IPS DF 6.9 (cell line): ENCODE data around the gene XIRP1.

Experiments used
- DNase-seq: peaks from one replicate; pipeline ENCODE4 v3.0.0-alpha.2; 2013; ENCODE audit warnings: low read depth, low spot score
- H3K27ac ChIP-seq: one replicate; pipeline ENCODE4 v1.5.1; 2013; ENCODE audit warnings: low read length, control low read depth
- H3K27me3 ChIP-seq: 2 replicates; pipeline ENCODE4 v1.6.1; 2013; ENCODE audit warnings: mild to moderate bottlenecking, low read length; ENCODE audit not compliant: control insufficient read depth, insufficient read depth
- H3K36me3 ChIP-seq: 2 replicates; pipeline ENCODE4 v1.6.1; 2013; ENCODE audit warnings: low read length; ENCODE audit not compliant: control insufficient read depth, insufficient read depth
- H3K4me1 ChIP-seq: 2 replicates; pipeline ENCODE4 v1.6.1; 2013; ENCODE audit warnings: low read length; ENCODE audit not compliant: control insufficient read depth, insufficient read depth
- H3K4me3 ChIP-seq: 2 replicates; pipeline ENCODE4 v1.5.1; 2013; ENCODE audit warnings: mild to moderate bottlenecking, low read length
- H3K9me3 ChIP-seq: 2 replicates; pipeline ENCODE4 v1.6.1; 2013; ENCODE audit warnings: low read length, inconsistent platforms; ENCODE audit not compliant: control insufficient read depth, insufficient read depth
- WGBS: extraction: QIAGEN DNeasy Blood & Tissue Kit; methylation state at CpG from one replicate; pipeline ENCODE4 v1.1.7; 2013; ENCODE audit warnings: mixed read lengths, missing lambda C conversion rate; ENCODE audit not compliant: insufficient read length, insufficient coverage; 5-methylcytosine and 5-hydroxymethylcytosine counted together

Gene XIRP1

GRCh38 chr3:39185326-39185958 lies 7.0 kb downstream of the XIRP1 start:
- DNase-seq, result no peak
- WGBS, result no CpG with 5 or more reads among the region's 9 CpGs
- Histone ChIP-seq H3K27ac (no peak overlapping the region), H3K4me3 (no peak overlapping the region), H3K36me3 (no peaks in the 10 kb centered on the region), H3K9me3 (no peaks in the 10 kb centered on the region), H3K27me3 (no peaks in the 10 kb centered on the region), H3K4me1 (peaks cover 2% of the 10 kb centered on the region; the same call in 1 of the 2 replicates)

- WGBS, result no CpG with 5 or more reads among the region's 4 CpGs
- H3K4me1 ChIP-seq, result peaks cover 2% of the 10 kb centered on the region; the same call in 1 of the 2 replicates
Measured at GRCh38 chr3:39184968-39185285, 7.5 kb downstream of the XIRP1 start.

GRCh38 chr3:39184081-39184967 lies 8.1 kb downstream of the XIRP1 start:
- WGBS, result no CpG with 5 or more reads among the region's 12 CpGs
- Histone ChIP-seq H3K36me3 (no peaks in the 10 kb centered on the region), H3K4me3 (no peak overlapping the region), H3K27me3 (no peaks in the 10 kb centered on the region), H3K4me1 (peaks cover 2% of the 10 kb centered on the region; the same call in 1 of the 2 replicates), H3K9me3 (no peaks in the 10 kb centered on the region), H3K27ac (no peak overlapping the region)
- DNase-seq, result no peak

More at GRCh38 chr3:39184968-39185285, 7.5 kb downstream of the XIRP1 start:
- no peak overlapping the region for H3K27ac ChIP-seq
- DNase-seq, result no peak
- no peaks in the 10 kb centered on the region for H3K9me3 ChIP-seq
- no peaks in the 10 kb centered on the region for H3K36me3 ChIP-seq
- no peak overlapping the region for H3K4me3 ChIP-seq
- H3K27me3 ChIP-seq, result no peaks in the 10 kb centered on the region

- H3K27ac ChIP-seq, result no peak overlapping the region
- H3K4me3 ChIP-seq, result no peak overlapping the region
- no peaks in the 10 kb centered on the region for H3K27me3 ChIP-seq
- no peaks in the 10 kb centered on the region for H3K9me3 ChIP-seq
- DNase-seq, result no peak
- no peaks in the 10 kb centered on the region for H3K36me3 ChIP-seq
- peaks cover 5% of the 10 kb centered on the region for H3K4me1 ChIP-seq
- no CpG with 5 or more reads among the region's 12 CpGs for WGBS
Measured at GRCh38 chr3:39183211-39184080, 8.9 kb downstream of the XIRP1 start.

- H3K4me3 ChIP-seq, result no peak overlapping the region; the same call in 1 of the 2 replicates
- no CpG with 5 or more reads among the region's 7 CpGs for WGBS
- DNase-seq, result no peak
- H3K9me3 ChIP-seq, result no peaks in the 10 kb centered on the region
- H3K27me3 ChIP-seq, result no peaks in the 10 kb centered on the region
- H3K36me3 ChIP-seq, result no peaks in the 10 kb centered on the region
- H3K4me1 ChIP-seq, result peaks cover 6% of the 10 kb centered on the region
- H3K27ac ChIP-seq, result no peak overlapping the region
Measured at GRCh38 chr3:39181408-39182335, 10.7 kb downstream of the XIRP1 start.

- H3K4me3 ChIP-seq, result peak overlapping the region; percentile 37; the same call in 1 of the 2 replicates
- H3K9me3 ChIP-seq, result no peaks in the 10 kb centered on the region
- H3K27ac ChIP-seq, result no peak overlapping the region
- no peaks in the 10 kb centered on the region for H3K36me3 ChIP-seq
- no peaks in the 10 kb centered on the region for H3K27me3 ChIP-seq
- WGBS, result no CpG with 5 or more reads among the region's 64 CpGs
- peaks cover 6% of the 10 kb centered on the region for H3K4me1 ChIP-seq
- DNase-seq, result peak; percentile 63
Measured at GRCh38 chr3:39180546-39181346, 11.6 kb downstream of the XIRP1 start.

- Histone ChIP-seq H3K36me3 (no peaks in the 10 kb centered on the region), H3K27me3 (no peaks in the 10 kb centered on the region), H3K4me1 (peaks cover 6% of the 10 kb centered on the region), H3K27ac (no peak overlapping the region), H3K4me3 (peak overlapping the region; percentile 37; the same call in 1 of the 2 replicates), H3K9me3 (no peaks in the 10 kb centered on the region)
- DNase-seq, result no peak
- no CpG with 5 or more reads among the region's 3 CpGs for WGBS
Measured at GRCh38 chr3:39180183-39180545, 12.2 kb downstream of the XIRP1 start.

GRCh38 chr3:39178553-39178952 lies 13.8 kb downstream of the XIRP1 start:
- Histone ChIP-seq H3K27ac (no peak overlapping the region), H3K4me1 (peaks cover 6% of the 10 kb centered on the region), H3K9me3 (no peaks in the 10 kb centered on the region), H3K36me3 (no peaks in the 10 kb centered on the region), H3K27me3 (no peaks in the 10 kb centered on the region), H3K4me3 (no peak overlapping the region)
- WGBS, result no CpG with 5 or more reads among the region's 4 CpGs
- DNase-seq, result no peak

GRCh38 chr3:39177708-39178332 lies 14.6 kb downstream of the XIRP1 start:
- H3K4me3 ChIP-seq, result peak overlapping the region; percentile 34; the same call in 1 of the 2 replicates
- no peak overlapping the region for H3K27ac ChIP-seq
- H3K36me3 ChIP-seq, result no peaks in the 10 kb centered on the region
- no peaks in the 10 kb centered on the region for H3K9me3 ChIP-seq
- peak; percentile 35 for DNase-seq
- peaks cover 6% of the 10 kb centered on the region for H3K4me1 ChIP-seq
- H3K27me3 ChIP-seq, result no peaks in the 10 kb centered on the region
- no CpG with 5 or more reads among the region's 32 CpGs for WGBS
